KMS-11 (cell line): Measurements from ENCODE around the gene GAB2.

Source experiments
- H2AFZ ChIP-seq: fragments of 200-600 bp; sonication (generic); 2 replicates; pipeline ENCODE4 v1.6.1; 2016; ENCODE audit warnings: antibody characterized with exemption, mixed run types, low read depth
- H3K27ac ChIP-seq: fragments of 200-600 bp; sonication (generic); 2 replicates; pipeline ENCODE4 v1.6.1; 2016; ENCODE audit warnings: mild to moderate bottlenecking, mixed run types
- H3K27me3 ChIP-seq: fragments of 200-600 bp; sonication (generic); 2 replicates; pipeline ENCODE4 v1.6.1; 2017; ENCODE audit warnings: mild to moderate bottlenecking, low read depth, mixed run types, moderate library complexity; ENCODE audit not compliant: insufficient read depth
- H3K36me3 ChIP-seq: fragments of 200-600 bp; sonication (generic); 2 replicates; pipeline ENCODE4 v1.6.1; 2017; ENCODE audit warnings: mild to moderate bottlenecking, mixed run types; ENCODE audit not compliant: insufficient read depth
- H3K4me1 ChIP-seq: fragments of 200-600 bp; sonication (generic); 2 replicates; pipeline ENCODE4 v1.6.1; 2016; ENCODE audit warnings: mild to moderate bottlenecking, low read depth, mixed run types; ENCODE audit not compliant: poor library complexity, severe bottlenecking
- H3K4me2 ChIP-seq: fragments of 200-600 bp; sonication (generic); 2 replicates; pipeline ENCODE4 v1.7.0; 2016; ENCODE audit warnings: mild to moderate bottlenecking, mixed run types
- H3K4me3 ChIP-seq: fragments of 200-600 bp; sonication (generic); IDR thresholded peaks from 2 replicates; pipeline ENCODE4 v1.6.1; 2017; ENCODE audit warnings: low read depth, low read length, mixed read lengths; ENCODE audit not compliant: insufficient read depth
- H3K79me2 ChIP-seq: fragments of 200-600 bp; sonication (generic); 2 replicates; pipeline ENCODE4 v1.6.1; 2016; ENCODE audit warnings: low read depth, mixed run types; ENCODE audit not compliant: insufficient read depth
- H3K9ac ChIP-seq: fragments of 200-600 bp; sonication (generic); 2 replicates; pipeline ENCODE4 v1.6.1; 2016; ENCODE audit warnings: mild to moderate bottlenecking, mixed run types
- H4K20me1 ChIP-seq: fragments of 200-600 bp; sonication (generic); 2 replicates; pipeline ENCODE4 v1.6.1; 2016; ENCODE audit warnings: mild to moderate bottlenecking, mixed run types; ENCODE audit not compliant: insufficient read depth
- TF ChIP-seq, protein P1 (sequence below): fragments of 200-600 bp; sonication (generic); conservative IDR thresholded peaks from 2 replicates; pipeline ENCODE4 v1.6.1; 2017; ENCODE audit warnings: low read depth, mild to moderate bottlenecking, antibody characterized with exemption, low read length, moderate library complexity, mixed read lengths

GAB2 gene

DNA sequence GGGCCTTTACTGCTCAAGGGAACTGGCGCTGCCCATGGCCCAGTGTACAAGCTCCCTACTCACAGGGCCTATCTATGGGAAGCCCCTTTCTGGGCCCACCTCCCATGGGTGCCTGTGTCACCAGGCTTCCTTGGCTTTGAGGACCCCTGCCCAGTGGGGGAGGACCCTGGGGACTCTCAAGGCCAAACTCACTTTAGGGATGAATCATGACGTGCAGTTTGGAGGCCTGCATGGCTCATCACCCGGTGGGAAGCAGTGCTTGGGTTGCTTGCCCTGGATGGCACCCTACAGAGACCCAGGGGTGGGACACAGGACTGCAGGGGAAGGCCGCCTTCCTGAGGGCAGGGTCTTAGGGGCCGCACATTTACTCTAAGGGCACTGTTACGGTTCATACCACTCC lies 245.7 kb downstream of the GAB2 start:
- TF ChIP-seq, protein P1, sequence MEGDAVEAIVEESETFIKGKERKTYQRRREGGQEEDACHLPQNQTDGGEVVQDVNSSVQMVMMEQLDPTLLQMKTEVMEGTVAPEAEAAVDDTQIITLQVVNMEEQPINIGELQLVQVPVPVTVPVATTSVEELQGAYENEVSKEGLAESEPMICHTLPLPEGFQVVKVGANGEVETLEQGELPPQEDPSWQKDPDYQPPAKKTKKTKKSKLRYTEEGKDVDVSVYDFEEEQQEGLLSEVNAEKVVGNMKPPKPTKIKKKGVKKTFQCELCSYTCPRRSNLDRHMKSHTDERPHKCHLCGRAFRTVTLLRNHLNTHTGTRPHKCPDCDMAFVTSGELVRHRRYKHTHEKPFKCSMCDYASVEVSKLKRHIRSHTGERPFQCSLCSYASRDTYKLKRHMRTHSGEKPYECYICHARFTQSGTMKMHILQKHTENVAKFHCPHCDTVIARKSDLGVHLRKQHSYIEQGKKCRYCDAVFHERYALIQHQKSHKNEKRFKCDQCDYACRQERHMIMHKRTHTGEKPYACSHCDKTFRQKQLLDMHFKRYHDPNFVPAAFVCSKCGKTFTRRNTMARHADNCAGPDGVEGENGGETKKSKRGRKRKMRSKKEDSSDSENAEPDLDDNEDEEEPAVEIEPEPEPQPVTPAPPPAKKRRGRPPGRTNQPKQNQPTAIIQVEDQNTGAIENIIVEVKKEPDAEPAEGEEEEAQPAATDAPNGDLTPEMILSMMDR: no peak
- Histone ChIP-seq H3K4me2 (no peak overlapping the region), H3K27me3 (no peaks in the 10 kb centered on the region), H4K20me1 (no peaks in the 10 kb centered on the region), H3K36me3 (no peaks in the 10 kb centered on the region), H3K9ac (no peak overlapping the region), H3K4me1 (no peaks in the 10 kb centered on the region), H3K4me3 (no peak overlapping the region), H2AFZ (no peak overlapping the region), H3K27ac (no peak overlapping the region), H3K79me2 (no peaks in the 10 kb centered on the region)

DNA sequence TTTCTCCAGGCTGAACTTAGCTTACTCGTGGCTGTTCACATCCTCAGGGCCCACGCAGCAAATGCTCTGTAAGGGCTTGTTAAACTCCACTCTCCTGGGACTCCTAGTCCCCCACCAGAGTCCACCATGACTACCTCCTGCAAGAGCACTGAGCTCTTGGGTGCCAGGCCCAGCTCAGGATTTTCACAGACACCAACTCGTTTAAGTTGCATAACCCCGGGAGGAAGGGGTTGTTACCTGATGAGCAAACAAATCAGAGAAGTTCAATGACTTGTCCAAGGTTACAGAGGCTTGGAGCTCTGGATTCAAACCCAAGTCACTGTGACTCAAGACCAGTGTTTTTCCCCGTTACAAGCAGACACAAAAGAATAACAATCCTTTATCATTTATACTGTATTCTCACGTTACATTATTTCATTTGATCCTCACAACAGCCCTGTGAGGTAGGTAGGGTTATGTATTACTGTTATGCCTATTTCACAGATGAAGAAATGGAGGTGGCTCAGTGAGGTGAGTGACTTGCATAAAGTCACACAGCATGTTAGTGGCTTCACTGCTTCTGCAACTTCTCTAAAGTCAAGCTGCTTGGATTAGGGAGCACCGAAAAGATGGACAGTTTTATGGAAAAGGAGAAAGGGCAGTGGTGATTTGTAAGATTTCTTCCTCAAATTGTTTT lies 246.6 kb downstream of the GAB2 start:
- no peaks in the 10 kb centered on the region for H3K79me2 ChIP-seq
- no peaks in the 10 kb centered on the region for H4K20me1 ChIP-seq
- no peak overlapping the region for H2AFZ ChIP-seq
- no peak overlapping the region for H3K4me3 ChIP-seq
- H3K9ac ChIP-seq: no peak overlapping the region
- H3K36me3 ChIP-seq: no peaks in the 10 kb centered on the region
- TF ChIP-seq, protein P1: no peak
- no peak overlapping the region for H3K4me2 ChIP-seq
- H3K27me3 ChIP-seq: no peaks in the 10 kb centered on the region
- H3K27ac ChIP-seq: no peak overlapping the region
- H3K4me1 ChIP-seq: no peaks in the 10 kb centered on the region

DNA sequence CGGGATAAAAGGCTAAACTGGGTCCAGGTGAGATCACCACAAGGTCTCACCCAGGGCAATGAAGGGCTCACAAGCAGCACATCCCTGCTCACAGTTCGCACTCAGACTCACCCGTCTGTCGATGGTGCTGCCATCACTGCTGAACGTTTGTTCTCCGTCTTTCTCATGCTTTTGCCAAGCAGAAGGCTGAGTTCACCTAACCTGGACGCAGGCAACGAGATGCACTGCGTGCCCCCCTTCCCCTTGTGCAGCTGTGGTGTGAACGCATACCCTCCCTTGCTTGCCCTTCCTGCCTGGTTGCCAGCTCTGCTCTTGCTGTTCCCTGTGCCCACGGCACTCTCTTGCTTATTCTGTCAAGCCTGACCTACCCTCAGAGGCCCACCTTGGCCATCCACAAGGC lies 247.2 kb downstream of the GAB2 start:
- Histone ChIP-seq H3K79me2 (no peaks in the 10 kb centered on the region), H3K27me3 (no peaks in the 10 kb centered on the region)

DNA sequence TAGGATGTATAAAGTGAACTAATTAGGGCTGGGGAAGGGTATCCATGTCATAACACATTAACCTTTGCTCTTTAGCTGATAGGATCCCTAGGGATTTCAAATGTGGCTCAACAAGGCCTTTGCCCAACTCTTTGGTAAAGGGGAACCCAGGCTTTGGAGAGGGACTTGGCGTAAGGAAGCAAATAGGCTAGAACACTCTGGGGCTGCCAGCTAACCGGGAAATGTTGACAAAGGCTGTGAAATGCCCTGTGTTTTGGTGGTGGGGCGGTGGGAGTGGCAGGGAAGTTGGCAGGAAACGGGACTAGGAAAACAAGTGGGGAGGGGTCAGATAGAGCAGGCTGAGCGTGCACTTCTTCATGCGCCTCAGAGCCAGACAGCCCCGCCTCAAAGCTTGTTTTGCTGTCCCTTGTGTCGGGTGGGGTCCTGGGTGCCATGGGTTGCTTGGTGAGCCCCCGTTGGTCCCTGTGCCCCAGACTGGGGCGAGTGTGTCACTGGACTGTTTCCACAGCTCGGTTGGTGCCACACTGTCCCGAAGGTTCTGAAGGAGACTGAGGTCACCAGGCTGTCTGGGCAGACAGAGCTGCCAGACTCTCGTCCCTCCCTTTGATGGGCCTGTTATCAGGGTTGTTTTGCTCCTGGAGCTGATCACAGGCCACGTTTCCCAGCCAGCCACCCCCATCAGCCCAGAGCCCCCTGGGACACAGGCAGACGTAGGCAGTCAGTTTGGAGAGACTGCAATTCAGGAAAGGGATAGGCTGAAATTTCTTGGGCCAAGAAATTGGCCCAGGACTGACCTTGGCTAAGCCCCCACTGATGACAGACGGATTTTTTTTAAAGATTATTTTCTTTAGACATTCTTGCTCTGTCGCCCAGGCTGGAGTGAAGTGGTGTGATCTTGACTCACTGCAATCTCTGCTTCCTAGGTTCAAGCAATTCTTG lies 248.8 kb downstream of the GAB2 start:
- Histone ChIP-seq H3K27ac (no peak overlapping the region), H3K9ac (no peak overlapping the region), H2AFZ (no peak overlapping the region), H3K4me1 (no peaks in the 10 kb centered on the region), H3K4me2 (no peak overlapping the region), H3K4me3 (no peak overlapping the region), H3K27me3 (no peaks in the 10 kb centered on the region), H3K79me2 (no peaks in the 10 kb centered on the region), H3K36me3 (no peaks in the 10 kb centered on the region), H4K20me1 (no peaks in the 10 kb centered on the region)
- TF ChIP-seq, protein P1: no peak

More for the DNA sequence above, 247.2 kb downstream of the GAB2 start:
- Histone ChIP-seq H3K4me2 (no peak overlapping the region), H3K27ac (no peak overlapping the region), H4K20me1 (no peaks in the 10 kb centered on the region), H3K9ac (no peak overlapping the region), H3K4me1 (no peaks in the 10 kb centered on the region), H2AFZ (no peak overlapping the region), H3K4me3 (no peak overlapping the region), H3K36me3 (no peaks in the 10 kb centered on the region)
- TF ChIP-seq, protein P1: no peak
